Mononuclear cell (primary cell): Measurements from ENCODE around the gene MS4A14. TPM values are rescaled to one million over a fixed set of nuclear protein-coding genes. Genes with fewer than 3 reads are reported as not detected.
"Not testable (repeated sequence)": the region's sequence is repeated elsewhere in the genome, so short reads cannot be mapped to it uniquely, and the experiment has no call there.

Source experiments
- H3K27me3 ChIP-seq: 2 replicates; pipeline ENCODE4 v1.6.0; 2011; ENCODE audit warnings: low read length, control low read depth; ENCODE audit not compliant: insufficient read depth
- H3K4me1 ChIP-seq: 2 replicates; pipeline ENCODE4 v1.5.1; 2011; ENCODE audit warnings: mild to moderate bottlenecking, low read length, control low read depth; ENCODE audit not compliant: insufficient read depth
- H3K4me3 ChIP-seq: 2 replicates; pipeline ENCODE4 v1.5.1; 2011; ENCODE audit warnings: mild to moderate bottlenecking, low read length, moderate library complexity
- H3K9me3 ChIP-seq: 2 replicates; pipeline ENCODE4 v1.5.1; 2011; ENCODE audit warnings: low read depth, mild to moderate bottlenecking, control low read depth, low read length
- total RNA-seq: library from RNA; depleted of rRNA; stranded (reverse); fragments of >200 nt; gene quantifications from one replicate; pipeline ENCODE4 v1.2.3, GENCODE V29; 2012

Gene MS4A14
- 1.2 TPM for total RNA-seq

- no peaks in the 10 kb centered on the region for H3K27me3 ChIP-seq
- H3K9me3 ChIP-seq, result no peaks in the 10 kb centered on the region
- H3K4me1 ChIP-seq, result peaks cover 51% of the 10 kb centered on the region
- H3K4me3 ChIP-seq, result no peak within 1 kb of the TSS
Observed at GRCh38 chr11:60396382-60396781, at the start of gene MS4A14. MS4A14 (plus strand) TSS chr11:60396459; CDS start chr11:60396579, 120 bp downstream.

DNA sequence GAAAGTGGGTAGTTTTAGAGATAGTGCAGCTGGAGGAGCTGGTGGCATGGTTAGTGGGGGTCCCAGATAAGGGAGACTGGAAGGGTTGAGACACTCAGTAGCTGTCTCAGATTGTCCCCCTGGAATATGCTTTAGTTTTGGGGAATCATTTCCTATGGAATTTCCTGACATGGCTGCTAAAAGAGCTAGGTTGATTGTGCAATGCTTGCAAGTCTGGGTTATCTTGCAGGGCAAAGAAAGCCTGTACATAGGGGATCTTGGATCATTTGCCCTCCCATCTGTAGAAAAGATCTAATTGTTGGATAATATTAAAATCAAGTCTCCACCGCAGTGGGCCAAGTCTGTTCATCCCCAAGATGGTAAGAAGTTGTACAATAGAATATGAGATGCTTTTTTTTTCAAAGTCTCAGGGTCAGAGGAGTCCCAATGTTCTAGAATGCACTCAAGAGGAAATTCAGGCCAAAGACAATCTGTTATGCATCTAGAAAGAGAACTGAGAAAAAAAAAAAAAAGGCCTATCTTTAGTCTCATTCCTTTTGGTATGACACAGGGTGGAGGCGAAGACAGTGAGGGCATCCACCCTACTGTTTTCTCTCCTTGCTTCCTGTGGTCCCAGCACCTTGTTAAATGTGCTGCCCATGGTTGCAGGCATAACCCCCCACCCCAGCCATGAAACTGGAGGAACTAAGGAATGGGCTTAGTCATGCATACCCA is 49.0 kb upstream of the MS4A14 start:
- Histone ChIP-seq H3K4me3 (no peak overlapping the region), H3K4me1 (peaks cover 15% of the 10 kb centered on the region), H3K9me3 (no peaks in the 10 kb centered on the region), H3K27me3 (no peaks in the 10 kb centered on the region)

DNA sequence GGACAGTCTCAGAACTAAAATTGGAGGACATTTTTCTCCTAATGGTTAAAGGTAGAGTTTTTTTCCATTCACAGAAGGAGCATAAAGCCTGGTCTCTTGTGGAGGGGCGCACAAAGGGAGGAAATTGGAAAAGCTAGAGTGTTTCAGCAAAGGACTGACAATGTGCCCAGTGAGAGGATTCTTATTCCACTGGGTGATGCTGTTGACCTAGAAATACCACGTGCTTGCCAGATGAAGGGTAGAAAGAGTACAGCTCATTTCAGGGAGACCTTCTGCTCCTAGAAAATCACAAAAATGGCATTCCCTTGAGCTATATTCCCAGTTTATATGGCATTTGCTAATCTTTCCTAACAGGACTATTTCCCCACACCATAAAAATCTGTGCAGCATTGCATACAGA is 48.1 kb upstream of the MS4A14 start:
- Histone ChIP-seq H3K27me3 (no peaks in the 10 kb centered on the region), H3K4me3 (no peak overlapping the region), H3K9me3 (no peaks in the 10 kb centered on the region), H3K4me1 (peaks cover 15% of the 10 kb centered on the region)

DNA sequence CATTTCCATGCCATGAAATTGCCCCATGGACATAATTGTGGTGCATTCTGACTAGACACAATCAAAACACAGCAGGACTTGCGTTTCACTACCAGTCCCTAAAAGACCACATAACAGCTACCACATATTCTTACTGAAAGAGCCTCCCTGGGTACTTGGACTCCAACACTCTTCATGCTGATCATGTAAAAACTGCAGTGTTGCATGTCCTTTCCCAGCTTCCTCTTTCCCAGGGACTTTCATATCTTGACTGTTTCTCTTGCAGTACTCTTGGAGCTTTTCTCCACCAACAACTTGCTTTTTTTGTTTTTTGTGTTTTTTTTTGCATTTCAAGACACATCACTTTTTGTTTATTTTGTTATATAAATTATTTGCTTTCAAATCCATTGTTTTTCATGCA is 46.3 kb upstream of the MS4A14 start:
- H3K9me3 ChIP-seq, result no peaks in the 10 kb centered on the region
- H3K4me3 ChIP-seq, result no peak overlapping the region
- peaks cover 15% of the 10 kb centered on the region for H3K4me1 ChIP-seq
- H3K27me3 ChIP-seq, result no peaks in the 10 kb centered on the region

- Histone ChIP-seq H3K4me1 (peaks cover 17% of the 10 kb centered on the region), H3K4me3 (no peak overlapping the region), H3K27me3 (no peaks in the 10 kb centered on the region), H3K9me3 (no peaks in the 10 kb centered on the region)
Observed at GRCh38 chr11:60357771-60358170, 38.5 kb upstream of the MS4A14 start.

DNA sequence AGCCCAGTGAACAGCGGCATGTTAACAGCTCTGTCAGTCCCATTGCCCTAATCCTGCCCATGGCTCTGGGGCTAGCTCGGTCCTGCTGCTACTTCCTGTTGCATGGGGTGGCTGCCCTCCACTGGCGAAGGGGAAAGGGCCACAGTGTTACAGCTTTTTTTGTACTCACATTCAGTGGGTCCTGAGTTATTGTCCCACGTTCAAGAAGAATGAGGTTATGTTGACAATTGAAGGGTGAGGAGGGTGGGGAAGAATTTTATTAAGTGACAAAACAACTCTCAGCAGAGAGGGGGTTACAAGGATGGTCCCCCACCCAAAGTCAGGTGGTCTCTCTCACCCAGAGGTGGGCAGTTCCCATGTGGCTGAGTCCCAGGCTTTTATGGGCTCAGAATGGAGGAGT is 35.6 kb upstream of the MS4A14 start:
- Histone ChIP-seq H3K4me1 (peaks cover 46% of the 10 kb centered on the region), H3K4me3 (no peak overlapping the region), H3K27me3 (no peaks in the 10 kb centered on the region), H3K9me3 (no peaks in the 10 kb centered on the region)

GRCh38 chr11:60362241-60362640 is 34.0 kb upstream of the MS4A14 start:
- H3K4me3 ChIP-seq, result no peak overlapping the region
- peaks cover 59% of the 10 kb centered on the region for H3K4me1 ChIP-seq
- no peaks in the 10 kb centered on the region for H3K27me3 ChIP-seq
- H3K9me3 ChIP-seq, result no peaks in the 10 kb centered on the region

- no peaks in the 10 kb centered on the region for H3K9me3 ChIP-seq
- H3K4me1 ChIP-seq, result peaks cover 62% of the 10 kb centered on the region
- H3K27me3 ChIP-seq, result no peaks in the 10 kb centered on the region
- peak overlapping the region; percentile 4 for H3K4me3 ChIP-seq
Observed at GRCh38 chr11:60363542-60364470, 32.5 kb upstream of the MS4A14 start.

GRCh38 chr11:60366262-60366904 is 29.9 kb upstream of the MS4A14 start:
- peaks cover 71% of the 10 kb centered on the region for H3K4me1 ChIP-seq
- not testable (repeated sequence) for H3K9me3 ChIP-seq, H3K27me3 ChIP-seq, H3K4me3 ChIP-seq

- no peaks in the 10 kb centered on the region for H3K9me3 ChIP-seq
- no peaks in the 10 kb centered on the region for H3K27me3 ChIP-seq
- no peak overlapping the region for H3K4me3 ChIP-seq
- H3K4me1 ChIP-seq, result peaks cover 77% of the 10 kb centered on the region
Observed at GRCh38 chr11:60367009-60367408, 29.2 kb upstream of the MS4A14 start.

DNA sequence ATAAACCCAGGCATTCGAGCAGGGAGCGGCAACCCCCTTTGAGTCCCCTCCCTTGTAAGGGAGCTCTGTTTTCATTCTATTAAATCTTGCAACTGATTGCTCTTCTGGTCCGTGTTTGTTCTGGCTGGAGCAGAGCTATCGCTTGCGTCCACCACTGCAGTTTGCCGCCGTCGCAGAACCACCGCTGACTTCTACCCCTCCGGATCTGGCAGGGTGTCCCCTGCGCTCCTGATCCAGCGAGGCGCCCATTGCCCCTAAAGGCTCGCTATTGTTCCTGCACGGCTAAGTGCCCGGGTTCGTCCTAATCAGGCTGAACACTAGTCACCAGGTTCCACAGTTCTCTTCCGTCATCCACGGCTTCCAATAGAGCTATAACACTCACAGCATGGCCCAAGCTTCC is 28.4 kb upstream of the MS4A14 start:
- no peaks in the 10 kb centered on the region for H3K9me3 ChIP-seq
- peaks cover 76% of the 10 kb centered on the region for H3K4me1 ChIP-seq

DNA sequence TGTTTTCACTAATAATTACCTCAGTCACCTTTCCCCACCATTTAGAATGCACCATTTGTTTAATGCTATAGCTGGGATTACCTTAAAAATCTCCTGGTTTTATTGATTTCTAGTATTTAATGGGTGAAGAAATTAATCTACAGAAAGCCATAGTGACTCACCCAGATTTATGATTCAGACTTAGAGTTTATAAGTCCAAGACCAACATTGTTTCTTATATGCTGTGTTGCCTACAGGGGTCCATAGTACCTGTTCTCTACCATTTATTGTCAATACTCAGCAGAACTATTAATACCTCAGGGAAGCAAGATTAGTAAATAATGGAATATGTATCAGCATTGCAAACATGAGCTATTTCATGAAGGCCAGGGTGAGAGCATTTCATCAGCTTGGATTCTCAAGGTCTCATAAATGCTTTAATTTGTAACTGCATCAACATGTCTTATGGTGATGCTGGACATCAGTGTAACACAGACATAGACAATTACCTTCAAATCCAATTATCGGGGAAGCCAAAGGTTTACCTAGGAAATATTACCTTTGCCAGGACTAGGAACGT is 25.9 kb upstream of the MS4A14 start:
- H3K4me3 ChIP-seq, result no peak overlapping the region
- H3K27me3 ChIP-seq, result no peaks in the 10 kb centered on the region
- peaks cover 56% of the 10 kb centered on the region for H3K4me1 ChIP-seq
- H3K9me3 ChIP-seq, result no peaks in the 10 kb centered on the region

More for the DNA sequence above, 28.4 kb upstream of the MS4A14 start:
- Histone ChIP-seq H3K4me3 (no peak overlapping the region), H3K27me3 (no peaks in the 10 kb centered on the region)

DNA sequence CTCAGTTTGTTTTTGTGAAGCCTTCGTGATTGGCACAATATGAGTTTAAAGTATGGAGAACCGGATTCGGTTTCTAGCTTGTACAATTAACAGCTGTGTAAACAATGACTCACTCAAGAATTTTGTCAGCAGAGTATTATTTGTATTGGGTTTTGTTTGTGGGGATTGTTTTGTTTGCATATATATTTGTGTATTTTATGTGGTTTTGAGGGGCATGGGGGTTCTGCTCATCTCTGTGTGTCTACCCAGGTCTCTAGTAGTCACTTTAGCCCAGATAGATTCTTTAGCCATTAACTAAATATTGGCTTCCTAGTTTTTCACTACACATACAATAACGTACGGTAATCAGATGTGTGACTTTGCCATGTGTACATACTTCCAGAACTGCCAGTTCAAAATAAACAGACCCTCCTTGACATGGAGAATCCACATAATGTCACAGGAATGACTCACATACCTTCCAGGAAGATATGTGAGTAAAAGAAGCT is 25.4 kb upstream of the MS4A14 start:
- Histone ChIP-seq H3K27me3 (no peaks in the 10 kb centered on the region), H3K4me1 (peaks cover 57% of the 10 kb centered on the region), H3K9me3 (no peaks in the 10 kb centered on the region), H3K4me3 (no peak overlapping the region)

- Histone ChIP-seq H3K4me3 (no peak overlapping the region), H3K27me3 (no peaks in the 10 kb centered on the region), H3K4me1 (peaks cover 57% of the 10 kb centered on the region), H3K9me3 (no peaks in the 10 kb centered on the region)
Observed at GRCh38 chr11:60371386-60371785, 24.9 kb upstream of the MS4A14 start.

GRCh38 chr11:60371854-60372253 is 24.4 kb upstream of the MS4A14 start:
- Histone ChIP-seq H3K27me3 (no peaks in the 10 kb centered on the region), H3K4me1 (peaks cover 59% of the 10 kb centered on the region), H3K4me3 (no peak overlapping the region), H3K9me3 (no peaks in the 10 kb centered on the region)
